Progenitor cell of endocrine pancreas (in vitro differentiated cells): ENCODE data around the gene ARHGEF26. TPM values are rescaled to one million over a fixed set of nuclear protein-coding genes. Genes with fewer than 3 reads are reported as not detected.
A peak's percentile ranks its signal among the peaks of the same experiment; 100 is the strongest.

Experiments
- DNase-seq: peaks from one replicate; pipeline ENCODE4 v3.0.0; 2021; ENCODE audit warnings: low spot score; ENCODE audit not compliant: unreplicated experiment
- H3K27ac Mint-ChIP-seq: 2 replicates; pipeline ENCODE4 v1.8.0; 2021; ENCODE audit warnings: mild to moderate bottlenecking, moderate library complexity, mixed read lengths
- H3K27me3 Mint-ChIP-seq: 2 replicates; pipeline ENCODE4 v1.8.0; 2021; ENCODE audit warnings: mixed read lengths
- H3K36me3 Mint-ChIP-seq: 2 replicates; pipeline ENCODE4 v1.8.0; 2022; ENCODE audit warnings: mixed read lengths; ENCODE audit not compliant: insufficient read depth
- H3K4me1 Mint-ChIP-seq: 2 replicates; pipeline ENCODE4 v1.8.0; 2021; ENCODE audit warnings: low read depth, mixed read lengths
- H3K4me3 Mint-ChIP-seq: 2 replicates; pipeline ENCODE4 v1.8.0; 2021; ENCODE audit warnings: low read depth, mild to moderate bottlenecking, moderate library complexity, mixed read lengths
- H3K9me3 Mint-ChIP-seq: 2 replicates; pipeline ENCODE4 v1.8.0; 2021; ENCODE audit warnings: low read depth, mixed read lengths
- CTCF ChIP-seq: fragments of 200-600 bp; sonication (generic); IDR thresholded peaks from one replicate; pipeline ENCODE4 v1.5.0; 2021; ENCODE audit warnings: antibody characterized with exemption, mild to moderate bottlenecking; ENCODE audit not compliant: unreplicated experiment
- total RNA-seq: library from RNA; stranded (reverse); gene quantifications from 2 replicates; pipeline ENCODE4 v1.2.1, GENCODE V29; 2021

ARHGEF26 gene
- total RNA-seq, 1 donor from 2014 or later: 10.0 TPM

GRCh38 chr3:154105218-154105975 is 15.8 kb upstream of the ARHGEF26 start:
- H3K27me3 Mint-ChIP-seq: no peaks in the 10 kb centered on the region
- no peak for TF ChIP-seq CTCF
- no peaks in the 10 kb centered on the region for H3K36me3 Mint-ChIP-seq
- no peak overlapping the region for H3K27ac Mint-ChIP-seq
- no peak overlapping the region for H3K4me3 Mint-ChIP-seq
- DNase-seq: no peak
- peaks cover 2% of the 10 kb centered on the region for H3K4me1 Mint-ChIP-seq
- H3K9me3 Mint-ChIP-seq: no peaks in the 10 kb centered on the region

GRCh38 chr3:154111365-154111935 is 9.7 kb upstream of the ARHGEF26 start:
- peak overlapping the region; percentile 14 for H3K27ac Mint-ChIP-seq
- DNase-seq: no peak
- TF ChIP-seq CTCF: no peak
- no peaks in the 10 kb centered on the region for H3K36me3 Mint-ChIP-seq
- no peaks in the 10 kb centered on the region for H3K9me3 Mint-ChIP-seq
- H3K27me3 Mint-ChIP-seq: no peaks in the 10 kb centered on the region
- no peak overlapping the region for H3K4me3 Mint-ChIP-seq
- peaks cover 23% of the 10 kb centered on the region for H3K4me1 Mint-ChIP-seq

- Mint-ChIP-seq H3K4me1 (peaks cover 23% of the 10 kb centered on the region), H3K36me3 (no peaks in the 10 kb centered on the region), H3K9me3 (no peaks in the 10 kb centered on the region), H3K27ac (no peak overlapping the region), H3K4me3 (no peak overlapping the region), H3K27me3 (no peaks in the 10 kb centered on the region)
- DNase-seq: no peak
- no peak for TF ChIP-seq CTCF
Observed at GRCh38 chr3:154112146-154112852, 8.9 kb upstream of the ARHGEF26 start.

DNA sequence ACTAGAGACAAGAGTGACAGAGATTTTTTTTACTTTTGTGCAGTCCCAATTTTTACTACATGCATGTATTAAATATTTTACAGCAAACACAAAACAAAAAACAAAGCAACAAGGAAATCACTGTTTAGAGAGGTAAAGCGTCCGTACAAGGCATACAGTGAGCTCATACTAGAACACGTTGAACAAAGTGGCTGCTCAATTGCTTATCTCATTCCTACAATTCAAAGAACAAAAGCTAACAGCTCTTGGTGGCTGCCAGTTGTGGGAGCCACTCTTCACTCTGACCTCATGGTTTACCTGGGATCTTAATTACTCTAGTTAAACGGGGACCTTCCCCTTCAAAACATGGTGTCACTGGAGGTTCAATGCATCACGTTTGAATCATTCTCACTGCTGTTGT is 7.6 kb upstream of the ARHGEF26 start:
- no peak overlapping the region for H3K4me3 Mint-ChIP-seq
- peak overlapping the region; percentile 4 for H3K27ac Mint-ChIP-seq
- DNase-seq: no peak
- no peaks in the 10 kb centered on the region for H3K36me3 Mint-ChIP-seq
- peaks cover 23% of the 10 kb centered on the region for H3K4me1 Mint-ChIP-seq
- TF ChIP-seq CTCF: no peak
- H3K9me3 Mint-ChIP-seq: no peaks in the 10 kb centered on the region
- no peaks in the 10 kb centered on the region for H3K27me3 Mint-ChIP-seq

DNA sequence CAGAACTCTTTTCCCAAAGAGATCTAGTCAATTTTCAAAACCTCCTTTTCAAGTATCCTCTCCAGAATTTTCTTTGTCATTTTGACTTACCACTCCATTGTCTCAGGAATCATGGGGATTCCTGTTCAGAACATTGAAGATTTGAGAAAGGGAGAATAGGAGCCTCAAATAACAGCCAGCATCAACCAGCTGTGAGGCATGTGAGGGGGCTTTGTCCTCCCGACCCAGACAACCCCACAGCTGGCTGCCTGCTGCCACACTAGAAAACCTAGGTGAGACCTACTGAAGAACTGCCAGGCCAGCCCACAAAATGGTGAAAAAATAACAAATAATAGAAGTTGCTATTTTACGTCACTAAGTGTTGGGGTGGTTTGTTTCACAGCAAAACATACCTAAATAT is 5.9 kb upstream of the ARHGEF26 start:
- Mint-ChIP-seq H3K9me3 (no peaks in the 10 kb centered on the region), H3K36me3 (no peaks in the 10 kb centered on the region), H3K4me3 (no peak overlapping the region), H3K27me3 (peaks cover 11% of the 10 kb centered on the region), H3K27ac (no peak overlapping the region), H3K4me1 (peaks cover 24% of the 10 kb centered on the region)
- no peak for DNase-seq
- no peak for TF ChIP-seq CTCF
